K562 (cell line): ENCODE results near the gene EMX2. TPM values are rescaled to one million over a fixed set of nuclear protein-coding genes. Genes with fewer than 3 reads are reported as not detected.

ENCODE experiments used
- ATAC-seq: fragments of 200-7000 bp; cut with Tn5 transposase; 3 replicates; pipeline ENCODE4 v1.9.1; 2020; ENCODE audit warnings: moderate library complexity
- BruUV-seq: library from RNA; stranded (reverse); fragments of 400-500 nt; replicated peaks from 2 replicates; lab custom pipeline; 2021; lab: Mats Ljungman, UMichigan
- CTCF ChIA-PET: fragments of 300-600 bp; formaldehyde crosslinking; extraction: SDS; loops from one replicate; lab custom pipeline; 2021; ENCODE audit warnings: low intra/inter-chr PET ratio; lab: Yijun Ruan, JAX
- POLR2A ChIA-PET: fragments of 300-600, 350-650 bp; sonication (Branson Sonifier 250); formaldehyde crosslinking; extraction: SDS; loops from one replicate; lab custom pipeline; 2021; ENCODE audit warnings: antibody characterized with exemption, inconsistent platforms; lab: Yijun Ruan, JAX
- DNase-seq, 4 experiments: peaks; one replicate each; pipeline versions ENCODE4 v3.0.0 to v3.0.0-alpha.2; 2011 to 2018; ENCODE audit warnings: low spot score in 3 of 4, mixed read lengths in 3 of 4; ENCODE audit errors: extremely low read depth in 1 of 4
- FAIRE-seq: peaks from 2 replicates; lab custom pipeline; 2011; peaks lifted over from hg19 to GRCh38; lab: Jason Lieb, UNC
- H2AFZ ChIP-seq: 2 replicates; pipeline ENCODE4 v1.6.0; 2011; ENCODE audit warnings: low read depth, low read length, control low read depth, inconsistent platforms
- H3K27ac ChIP-seq: fragments of 200-600 bp; 3 replicates; pipeline ENCODE4 v1.8.0; 2011; ENCODE audit warnings: low read depth, mild to moderate bottlenecking, control low read depth, inconsistent platforms, low read length, moderate library complexity, mixed read lengths; ENCODE audit errors: extremely low read depth
- H3K27me3 ChIP-seq, 2 experiments: fragments of 300-600 bp in 1 of 2; 2 replicates in 1 of 2; 3 replicates in 1 of 2; pipeline versions ENCODE4 v1.6.0 to v1.8.0; 2011; ENCODE audit warnings: inconsistent platforms in 2 of 2, low read length in 2 of 2, mild to moderate bottlenecking in 1 of 2, mixed read lengths in 1 of 2, moderate library complexity in 1 of 2; ENCODE audit not compliant: control insufficient read depth in 2 of 2, insufficient read depth in 2 of 2
- H3K36me3 ChIP-seq: fragments of 300-600 bp; 3 replicates; pipeline ENCODE4 v1.8.0; 2011; ENCODE audit warnings: mild to moderate bottlenecking, low read length, inconsistent platforms; ENCODE audit not compliant: control insufficient read depth, insufficient read depth
- H3K4me1 ChIP-seq, 2 experiments: fragments of 200-600 bp in 1 of 2; replicated peaks in 1 of 2; 2 replicates in 1 of 2; 3 replicates in 1 of 2; pipeline versions ENCODE4 v1.5.1 to v1.8.0; 2011; ENCODE audit warnings: inconsistent platforms in 2 of 2, low read length in 2 of 2, mild to moderate bottlenecking in 1 of 2, mixed read lengths in 1 of 2, moderate library complexity in 1 of 2; ENCODE audit not compliant: control insufficient read depth in 2 of 2, insufficient read depth in 2 of 2
- H3K4me2 ChIP-seq: 2 replicates; pipeline ENCODE4 v1.6.1; 2011; ENCODE audit warnings: low read length, control low read depth, inconsistent platforms, mixed read lengths; ENCODE audit not compliant: insufficient read depth
- H3K4me3 ChIP-seq: fragments of 200-600 bp; sonication (generic), shearing (Covaris generic); 2 replicates; pipeline ENCODE4 v1.5.1; 2016; ENCODE audit warnings: control low read depth, inconsistent platforms
- H3K79me2 ChIP-seq: fragments of 200-600 bp; 3 replicates; pipeline ENCODE4 v1.8.0; 2011; ENCODE audit warnings: low read length, inconsistent platforms; ENCODE audit not compliant: control insufficient read depth, insufficient read depth
- H3K9ac ChIP-seq, 2 experiments: 2 replicates each; pipeline versions ENCODE4 v1.6.0 to v1.6.1; 2011; ENCODE audit warnings: low read depth in 2 of 2, low read length in 2 of 2, control low read depth in 1 of 2, inconsistent platforms in 1 of 2, mild to moderate bottlenecking in 1 of 2, mixed read lengths in 1 of 2; ENCODE audit not compliant: insufficient read depth in 1 of 2
- H3K9me1 ChIP-seq: one replicate; pipeline ENCODE4 v1.6.0; 2011; ENCODE audit warnings: inconsistent platforms, mild to moderate bottlenecking, low read length, moderate library complexity; ENCODE audit not compliant: control insufficient read depth, insufficient read depth
- H3K9me3 ChIP-seq: replicated peaks from 2 replicates; pipeline ENCODE4 v1.5.1; 2011; ENCODE audit warnings: low read depth, low read length, inconsistent platforms; ENCODE audit not compliant: control insufficient read depth, insufficient read depth
- H4K20me1 ChIP-seq: replicated peaks from 2 replicates; pipeline ENCODE4 v1.6.1; 2011; ENCODE audit warnings: low read length, inconsistent platforms, mixed read lengths; ENCODE audit not compliant: control insufficient read depth, insufficient read depth
- ADNP ChIP-seq: fragments of 200-800 bp; sonication (Bioruptor generic); IDR thresholded peaks from 2 replicates; pipeline ENCODE4 v1.6.1; 2016; ENCODE audit warnings: missing genetic modification characterization, missing compliant biosample characterization
- CBFA2T2 ChIP-seq: fragments of 450-650 bp; conservative IDR thresholded peaks from 2 replicates; pipeline ENCODE4 v1.6.1; 2017; ENCODE audit warnings: mild to moderate bottlenecking
- E2F8 ChIP-seq: fragments of 450-650 bp; IDR thresholded peaks from 2 replicates; pipeline ENCODE4 v1.7.1; 2018; ENCODE audit warnings: mild to moderate bottlenecking, low read depth; ENCODE audit not compliant: partially characterized antibody
- ETS1 ChIP-seq: conservative IDR thresholded peaks from 2 replicates; pipeline ENCODE4 v1.6.1; 2011; ENCODE audit warnings: low read depth, mild to moderate bottlenecking, low read length; ENCODE audit not compliant: control insufficient read depth
- SRSF7 ChIP-seq: fragments of 200-400 bp; formaldehyde crosslinking; optimal IDR thresholded peaks from 2 replicates; pipeline ENCODE3; 2017; ENCODE audit warnings: mild to moderate bottlenecking, low read depth, low read length
- ZEB2 ChIP-seq: fragments of 450-650 bp; IDR thresholded peaks from 2 replicates; pipeline ENCODE4 v1.6.1; 2016
- ZNF146 ChIP-seq: IDR thresholded peaks from one replicate; pipeline ENCODE4 v1.6.1; 2018; ENCODE audit warnings: missing compliant biosample characterization; ENCODE audit not compliant: unreplicated experiment
- ZNF253 ChIP-seq: fragments of 250-450 bp; sonication (Bioruptor Pico); conservative IDR thresholded peaks from 2 replicates; pipeline ENCODE4 v1.6.1; 2021; ENCODE audit warnings: mild to moderate bottlenecking
- WGBS: fragments of 100-300 bp; shearing (Covaris generic); methylation state at CpG from one replicate; pipeline ENCODE4 v1.1.6; 2016; ENCODE audit warnings: low coverage, mixed read lengths; ENCODE audit not compliant: insufficient coverage; ENCODE audit errors: missing lambda C conversion rate; 5-methylcytosine and 5-hydroxymethylcytosine counted together
- in situ Hi-C: fragments of 300-500 bp; cut with MboI; formaldehyde crosslinking; loops from 4 replicates; pipeline ENCODE4 v1.15.0; 2018; ENCODE audit warnings: inconsistent platforms, mixed read lengths
- intact Hi-C: fragments of 100-400 bp; cut with micrococcal nuclease; formaldehyde crosslinking; loops from 2 replicates; pipeline ENCODE4 v1.14.2; 2022
- polyA plus RNA-seq, 8 experiments: library from polyadenylated mRNA; depleted of rRNA in 4 of 8; stranded (reverse) in 5 of 8; unstranded in 3 of 8; fragments of >200 nt; fragmentation: Nextera tagmentation in 2 of 8; fragmentation: Illumina TruSeq in 1 of 8; extraction: Ambion mirVana in 2 of 8; extraction: Trizol in 1 of 8; gene quantifications; 2 replicates each; pipeline versions ENCODE4 v1.2.1 to v1.2.3, GENCODE V29; 2011 to 2014; ENCODE audit warnings: inconsistent platforms in 1 of 8, missing spikeins in 1 of 8
- total RNA-seq, 7 experiments: library from RNA; depleted of rRNA in 6 of 7; stranded (reverse); fragments of >200 nt in 6 of 7; fragmentation: Illumina TruSeq in 2 of 7; extraction: Trizol in 2 of 7; gene quantifications; 2 replicates each; pipeline versions ENCODE4 v1.2.1 to v1.2.3, GENCODE V29; 2011 to 2021; ENCODE audit warnings: low replicate concordance in 1 of 7
- TF ChIP-seq, protein P1 (sequence below): fragments of 450-650 bp; IDR thresholded peaks from 2 replicates; pipeline ENCODE4 v1.6.1; 2016; ENCODE audit warnings: mild to moderate bottlenecking
- TF ChIP-seq, protein P2 (sequence below): fragments of 250-450 bp; sonication (Bioruptor Pico); IDR thresholded peaks from 2 replicates; pipeline ENCODE4 v1.4.0; 2020; ENCODE audit warnings: mild to moderate bottlenecking, moderate library complexity

Gene EMX2
- total and polyA plus RNA-seq, 9 of the 15 experiments (the other 6 are each of a cell fraction or from before 2014, with no cell fraction given): not detected

DNA sequence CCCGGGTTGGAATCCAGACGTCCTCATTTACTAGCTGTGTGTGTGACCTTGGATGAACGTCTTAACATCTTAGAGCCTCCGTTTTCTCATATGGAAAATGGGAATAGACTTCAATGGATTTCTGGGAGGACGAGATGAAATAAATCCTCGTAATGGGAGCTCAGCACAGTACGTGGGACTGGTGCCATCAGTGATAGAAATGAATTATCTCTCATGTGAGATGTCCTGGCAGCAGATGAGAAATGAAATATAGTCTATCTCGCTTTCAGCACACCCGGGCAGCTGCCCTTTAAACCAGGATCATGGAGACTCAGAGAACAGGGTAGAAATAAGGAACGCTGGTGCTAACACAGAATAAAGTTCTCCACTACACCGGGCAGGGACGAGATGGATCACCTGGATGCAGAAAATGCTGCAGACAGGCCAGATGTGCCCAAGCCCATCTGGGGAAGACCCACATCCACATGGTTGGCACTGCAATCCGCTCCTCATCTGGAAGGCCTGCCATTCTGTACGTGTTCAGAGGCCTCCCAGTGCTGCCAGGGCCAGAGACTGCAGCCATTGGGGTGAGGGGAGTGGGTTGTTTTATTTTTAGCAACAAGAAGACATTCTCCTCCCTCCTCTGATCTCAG, 11.1 kb upstream of the EMX2 start (continued):
- TF ChIP-seq SRSF7 (no peak), E2F8 (no peak), ADNP (no peak)

DNA sequence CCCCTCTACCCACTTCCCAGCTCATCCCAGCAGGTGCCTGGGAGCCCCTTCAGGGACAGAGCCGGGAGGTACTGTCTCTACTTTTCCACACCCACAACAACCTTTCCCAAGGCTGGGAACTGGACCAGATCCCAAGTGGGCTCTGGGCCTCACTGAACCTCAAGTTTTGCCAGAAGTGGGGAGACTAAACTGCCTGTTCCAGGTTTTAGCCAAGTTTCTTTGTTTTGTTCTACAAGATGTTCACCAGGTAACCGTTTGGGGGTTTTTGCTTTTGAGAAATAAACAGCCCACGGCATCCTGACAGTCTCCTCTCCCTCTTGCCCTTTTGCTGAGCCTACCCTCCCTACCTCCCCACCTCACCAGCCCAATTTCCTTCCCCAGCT, 10.6 kb upstream of the EMX2 start:
- in situ Hi-C loops: loop anchor here (25.0 kb wide), 1 partner anchor 705 kb away; no protein-coding TSS in a partner anchor
- Histone ChIP-seq H3K79me2 (no peaks in the 10 kb centered on the region), H3K9me1 (no peaks in the 10 kb centered on the region), H3K27ac (no peak overlapping the region), H3K4me3 (no peak overlapping the region), H3K9ac (no peak overlapping the region), H3K4me2 (no peak overlapping the region), H3K27me3 (peaks cover 18 to 64% of the 10 kb centered on the region in 2 experiments), H3K4me1 (peaks cover 0 to 20% of the 10 kb centered on the region in 2 experiments; a peak in 2 of 5 replicates), H4K20me1 (0 out of 2 replicates have a peak, but pooled peaks cover 6% of the 10 kb centered on the region), H2AFZ (no peak overlapping the region), H3K36me3 (no peaks in the 10 kb centered on the region), H3K9me3 (no peaks in the 10 kb centered on the region)
- no TSS peak for BruUV-seq
- ChIA-PET POLR2A (interaction anchor here (0.9 kb wide), 1 partner anchor 10 kb away, joined by 3 read pairs; no protein-coding TSS in a partner anchor), CTCF (no interaction called here)
- ATAC-seq (no peak), FAIRE-seq (no peak), DNase-seq (no peak)
- WGBS: 0% methylated on average over 3 of the region's 3 CpGs
- intact Hi-C loops: no loop called here
- TF ChIP-seq ETS1 (no peak), CBFA2T2 (no peak), ZEB2 (no peak), ZNF146 (CRISPR knock-in tag) (no peak), ZNF253 (CRISPR knock-in tag) (no peak)
- TF ChIP-seq, protein P1, sequence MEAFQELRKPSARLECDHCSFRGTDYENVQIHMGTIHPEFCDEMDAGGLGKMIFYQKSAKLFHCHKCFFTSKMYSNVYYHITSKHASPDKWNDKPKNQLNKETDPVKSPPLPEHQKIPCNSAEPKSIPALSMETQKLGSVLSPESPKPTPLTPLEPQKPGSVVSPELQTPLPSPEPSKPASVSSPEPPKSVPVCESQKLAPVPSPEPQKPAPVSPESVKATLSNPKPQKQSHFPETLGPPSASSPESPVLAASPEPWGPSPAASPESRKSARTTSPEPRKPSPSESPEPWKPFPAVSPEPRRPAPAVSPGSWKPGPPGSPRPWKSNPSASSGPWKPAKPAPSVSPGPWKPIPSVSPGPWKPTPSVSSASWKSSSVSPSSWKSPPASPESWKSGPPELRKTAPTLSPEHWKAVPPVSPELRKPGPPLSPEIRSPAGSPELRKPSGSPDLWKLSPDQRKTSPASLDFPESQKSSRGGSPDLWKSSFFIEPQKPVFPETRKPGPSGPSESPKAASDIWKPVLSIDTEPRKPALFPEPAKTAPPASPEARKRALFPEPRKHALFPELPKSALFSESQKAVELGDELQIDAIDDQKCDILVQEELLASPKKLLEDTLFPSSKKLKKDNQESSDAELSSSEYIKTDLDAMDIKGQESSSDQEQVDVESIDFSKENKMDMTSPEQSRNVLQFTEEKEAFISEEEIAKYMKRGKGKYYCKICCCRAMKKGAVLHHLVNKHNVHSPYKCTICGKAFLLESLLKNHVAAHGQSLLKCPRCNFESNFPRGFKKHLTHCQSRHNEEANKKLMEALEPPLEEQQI: no peak
- TF ChIP-seq, protein P2, sequence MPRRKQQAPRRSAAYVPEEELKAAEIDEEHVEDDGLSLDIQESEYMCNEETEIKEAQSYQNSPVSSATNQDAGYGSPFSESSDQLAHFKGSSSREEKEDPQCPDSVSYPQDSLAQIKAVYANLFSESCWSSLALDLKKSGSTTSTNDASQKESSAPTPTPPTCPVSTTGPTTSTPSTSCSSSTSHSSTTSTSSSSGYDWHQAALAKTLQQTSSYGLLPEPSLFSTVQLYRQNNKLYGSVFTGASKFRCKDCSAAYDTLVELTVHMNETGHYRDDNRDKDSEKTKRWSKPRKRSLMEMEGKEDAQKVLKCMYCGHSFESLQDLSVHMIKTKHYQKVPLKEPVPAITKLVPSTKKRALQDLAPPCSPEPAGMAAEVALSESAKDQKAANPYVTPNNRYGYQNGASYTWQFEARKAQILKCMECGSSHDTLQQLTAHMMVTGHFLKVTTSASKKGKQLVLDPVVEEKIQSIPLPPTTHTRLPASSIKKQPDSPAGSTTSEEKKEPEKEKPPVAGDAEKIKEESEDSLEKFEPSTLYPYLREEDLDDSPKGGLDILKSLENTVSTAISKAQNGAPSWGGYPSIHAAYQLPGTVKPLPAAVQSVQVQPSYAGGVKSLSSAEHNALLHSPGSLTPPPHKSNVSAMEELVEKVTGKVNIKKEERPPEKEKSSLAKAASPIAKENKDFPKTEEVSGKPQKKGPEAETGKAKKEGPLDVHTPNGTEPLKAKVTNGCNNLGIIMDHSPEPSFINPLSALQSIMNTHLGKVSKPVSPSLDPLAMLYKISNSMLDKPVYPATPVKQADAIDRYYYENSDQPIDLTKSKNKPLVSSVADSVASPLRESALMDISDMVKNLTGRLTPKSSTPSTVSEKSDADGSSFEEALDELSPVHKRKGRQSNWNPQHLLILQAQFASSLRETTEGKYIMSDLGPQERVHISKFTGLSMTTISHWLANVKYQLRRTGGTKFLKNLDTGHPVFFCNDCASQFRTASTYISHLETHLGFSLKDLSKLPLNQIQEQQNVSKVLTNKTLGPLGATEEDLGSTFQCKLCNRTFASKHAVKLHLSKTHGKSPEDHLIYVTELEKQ (CRISPR knock-in tag): no peak
